NCI-H1694 treated with DMSO at 0.1 percent for 48 hours (cell line): ENCODE measurements around the gene MYO7A.

Experiments
- DNase-seq: peaks from one replicate; lab custom pipeline; 2025; lab: John Stamatoyannopoulos, UW

Gene MYO7A

GRCh38 chr11:77147668-77148321 is 19.7 kb downstream of the MYO7A start:
- peak; percentile 93 for DNase-seq

GRCh38 chr11:77148963-77149715 is 21.1 kb downstream of the MYO7A start:
- DNase-seq, result no peak

- DNase-seq, result no peak
These were observed 21.8 kb downstream of the MYO7A start for GRCh38 chr11:77149716-77150392.

- DNase-seq, result no peak
These were observed 22.8 kb downstream of the MYO7A start for GRCh38 chr11:77150836-77151235.

GRCh38 chr11:77151804-77152509 is 23.9 kb downstream of the MYO7A start:
- peak; percentile 79 for DNase-seq

GRCh38 chr11:77152846-77153245 is 24.8 kb downstream of the MYO7A start:
- DNase-seq, result no peak

GRCh38 chr11:77153276-77154185 is 25.5 kb downstream of the MYO7A start:
- DNase-seq, result no peak

GRCh38 chr11:77154381-77155081 is 26.5 kb downstream of the MYO7A start:
- DNase-seq, result no peak

GRCh38 chr11:77155082-77155475 is 27.0 kb downstream of the MYO7A start:
- no peak for DNase-seq

GRCh38 chr11:77155556-77156130 is 27.6 kb downstream of the MYO7A start:
- no peak for DNase-seq

GRCh38 chr11:77156396-77157195 is 28.6 kb downstream of the MYO7A start:
- no peak for DNase-seq

- DNase-seq, result no peak
These were observed 30.1 kb downstream of the MYO7A start for GRCh38 chr11:77158041-77158695.

- DNase-seq, result no peak
These were observed 31.3 kb downstream of the MYO7A start for GRCh38 chr11:77159219-77159936.

GRCh38 chr11:77159937-77160495 is 32.0 kb downstream of the MYO7A start:
- DNase-seq, result no peak

- no peak for DNase-seq
These were observed 35.2 kb downstream of the MYO7A start for GRCh38 chr11:77163271-77163670.

GRCh38 chr11:77165066-77165465 is 37.0 kb downstream of the MYO7A start:
- no peak for DNase-seq

GRCh38 chr11:77166021-77166420 is 38.0 kb downstream of the MYO7A start:
- no peak for DNase-seq

- DNase-seq, result no peak
These were observed 39.1 kb downstream of the MYO7A start for GRCh38 chr11:77167111-77167626.
